ENCODE data around the gene OSBPL8. TPM values are rescaled to one million over a fixed set of nuclear protein-coding genes. Genes with fewer than 3 reads are reported as not detected.

The OSBPL8 gene
- total and polyA plus RNA-seq, 8 donors: 7.7 to 147 (median 29.4) TPM

- no peak for DNase-seq
- no peak for TF ChIP-seq POLR2AphosphoS5 (IDR thresholded peaks at IDR 0.05)
- TF ChIP-seq CTCF (IDR thresholded peaks at IDR 0.05): no peak
- TF ChIP-seq EP300 (IDR thresholded peaks at IDR 0.05): no peak
- TF ChIP-seq POLR2A (IDR thresholded peaks at IDR 0.05): no peak
- Histone ChIP-seq H3K9me3 (no peaks in the 10 kb centered on the region), H3K4me3 (no peak overlapping the region), H3K4me1 (no peaks in the 10 kb centered on the region), H3K36me3 (no peaks in the 10 kb centered on the region), H3K27me3 (no peaks in the 10 kb centered on the region), H3K27ac (no peak overlapping the region)
- WGBS, 5 donors: 82 to 90% (median 86%) methylated on average over 3 of the region's 3 CpGs
- intact Hi-C loops (cut with DNase I; ENCODE audit: low total_unique reads): no loop called here
Measured at GRCh38 chr12:76311796-76312195, 247.8 kb downstream of the OSBPL8 start.

- Histone ChIP-seq H3K27me3 (no peaks in the 10 kb centered on the region), H3K4me3 (no peak overlapping the region), H3K36me3 (no peaks in the 10 kb centered on the region), H3K27ac (no peak overlapping the region), H3K4me1 (no peaks in the 10 kb centered on the region), H3K9me3 (no peaks in the 10 kb centered on the region)
- TF ChIP-seq EP300 (IDR thresholded peaks at IDR 0.05): no peak
- TF ChIP-seq POLR2A (IDR thresholded peaks at IDR 0.05): no peak
- TF ChIP-seq CTCF (IDR thresholded peaks at IDR 0.05): no peak
- no peak for TF ChIP-seq POLR2AphosphoS5 (IDR thresholded peaks at IDR 0.05)
- intact Hi-C loops (cut with DNase I; ENCODE audit: low total_unique reads): no loop called here
- DNase-seq: no peak
Measured at GRCh38 chr12:76310110-76310509, 249.5 kb downstream of the OSBPL8 start.

GRCh38 chr12:76308866-76309265, 250.7 kb downstream of the OSBPL8 start:
- TF ChIP-seq EP300 (IDR thresholded peaks at IDR 0.05) (no peak), POLR2A (IDR thresholded peaks at IDR 0.05) (no peak), POLR2AphosphoS5 (IDR thresholded peaks at IDR 0.05) (no peak), CTCF (IDR thresholded peaks at IDR 0.05) (no peak)
- no peak overlapping the region for H3K4me3 ChIP-seq
- no peaks in the 10 kb centered on the region for H3K36me3 ChIP-seq
- DNase-seq: no peak
- H3K9me3 ChIP-seq: no peaks in the 10 kb centered on the region
- WGBS, 5 donors: 18 to 41% (median 33%) methylated on average over 3 of the region's 3 CpGs
- H3K27ac ChIP-seq: no peak overlapping the region
- intact Hi-C loops (cut with DNase I; ENCODE audit: low total_unique reads): no loop called here
- no peaks in the 10 kb centered on the region for H3K27me3 ChIP-seq
- H3K4me1 ChIP-seq: no peaks in the 10 kb centered on the region

GRCh38 chr12:76307083-76307482, 252.5 kb downstream of the OSBPL8 start:
- no peak for TF ChIP-seq CTCF (IDR thresholded peaks at IDR 0.05)
- TF ChIP-seq POLR2A (IDR thresholded peaks at IDR 0.05): no peak
- TF ChIP-seq EP300 (IDR thresholded peaks at IDR 0.05): no peak
- TF ChIP-seq POLR2AphosphoS5 (IDR thresholded peaks at IDR 0.05): no peak
- Histone ChIP-seq H3K9me3 (no peaks in the 10 kb centered on the region), H3K4me1 (no peaks in the 10 kb centered on the region), H3K27me3 (no peaks in the 10 kb centered on the region), H3K4me3 (no peak overlapping the region), H3K27ac (no peak overlapping the region), H3K36me3 (no peaks in the 10 kb centered on the region)
- intact Hi-C loops (cut with DNase I; ENCODE audit: low total_unique reads): no loop called here
- no peak for DNase-seq
- WGBS, 5 donors: 93 to 99% (median 97%) methylated on average over 1 of the region's 1 CpG

All from stomach (tissue), 9 donors.